Duodenal mucosa (tissue), 2 donors: Measurements from ENCODE around the gene ZBTB7A.

Experiments
- H3K27ac ChIP-seq: one replicate; pipeline ENCODE4 v1.7.0; 2013; ENCODE audit warnings: low read depth, low read length
- H3K27me3 ChIP-seq, 2 donors: one replicate each; pipeline ENCODE4 v1.7.0; 2013; ENCODE audit warnings: low read length in 2 of 2, control low read depth in 1 of 2; ENCODE audit not compliant: insufficient read depth in 2 of 2, control insufficient read depth in 1 of 2
- H3K36me3 ChIP-seq, 2 donors: one replicate each; pipeline ENCODE4 v1.7.0; 2013; ENCODE audit warnings: low read length in 2 of 2, control low read depth in 1 of 2; ENCODE audit not compliant: insufficient read depth in 2 of 2, control insufficient read depth in 1 of 2
- H3K4me1 ChIP-seq, 2 donors: one replicate each; pipeline ENCODE4 v1.7.0; 2013; ENCODE audit warnings: low read length in 2 of 2, control low read depth in 1 of 2; ENCODE audit not compliant: insufficient read depth in 2 of 2, control insufficient read depth in 1 of 2
- H3K4me3 ChIP-seq, 2 donors: one replicate each; pipeline ENCODE4 v1.7.0; 2013; ENCODE audit warnings: low read length in 2 of 2, low read depth in 1 of 2
- H3K9ac ChIP-seq, 2 donors: one replicate each; pipeline ENCODE4 v1.7.0; 2013; ENCODE audit warnings: low read length in 2 of 2, low read depth in 1 of 2
- H3K9me3 ChIP-seq, 2 donors: one replicate each; pipeline ENCODE4 v1.7.0; 2013; ENCODE audit warnings: low read length in 2 of 2, control low read depth in 1 of 2; ENCODE audit not compliant: control insufficient read depth in 1 of 2

Gene ZBTB7A

GRCh38 chr19:4045597-4046361 is 20.9 kb downstream of the ZBTB7A start:
- Histone ChIP-seq H3K27me3 (no peaks in the 10 kb centered on the region), H3K9ac (no peak overlapping the region), H3K4me3 (no peak overlapping the region), H3K27ac (no peak overlapping the region), H3K9me3 (no peaks in the 10 kb centered on the region), H3K4me1 (peaks cover 11 to 13% of the 10 kb centered on the region in 2 donors), H3K36me3 (peaks cover 4 to 35% of the 10 kb centered on the region in 2 donors)

GRCh38 chr19:4044990-4045465 is 21.7 kb downstream of the ZBTB7A start:
- peaks cover 10 to 11% of the 10 kb centered on the region in 2 donors for H3K4me1 ChIP-seq
- no peak overlapping the region for H3K9ac ChIP-seq
- no peak overlapping the region for H3K27ac ChIP-seq
- H3K27me3 ChIP-seq, result no peaks in the 10 kb centered on the region
- no peak overlapping the region for H3K4me3 ChIP-seq
- no peaks in the 10 kb centered on the region for H3K9me3 ChIP-seq
- peaks cover 4 to 40% of the 10 kb centered on the region in 2 donors for H3K36me3 ChIP-seq

- H3K9ac ChIP-seq, result no peak overlapping the region
- H3K4me3 ChIP-seq, result no peak overlapping the region
- H3K4me1 ChIP-seq, result peaks cover 3 to 4% of the 10 kb centered on the region in 2 donors
- H3K27me3 ChIP-seq, result no peaks in the 10 kb centered on the region
- no peak overlapping the region for H3K27ac ChIP-seq
- no peaks in the 10 kb centered on the region for H3K9me3 ChIP-seq
- H3K36me3 ChIP-seq, result peaks cover 4 to 38% of the 10 kb centered on the region in 2 donors
These were observed 22.6 kb downstream of the ZBTB7A start for GRCh38 chr19:4043966-4044715.

GRCh38 chr19:4043401-4043800 is 23.3 kb downstream of the ZBTB7A start:
- Histone ChIP-seq H3K9me3 (no peaks in the 10 kb centered on the region), H3K27me3 (no peaks in the 10 kb centered on the region), H3K36me3 (peaks cover 4 to 35% of the 10 kb centered on the region in 2 donors), H3K9ac (no peak overlapping the region), H3K27ac (no peak overlapping the region), H3K4me3 (no peak overlapping the region), H3K4me1 (peaks cover 3% of the 10 kb centered on the region in 2 donors)

GRCh38 chr19:4042731-4043082 is 24.0 kb downstream of the ZBTB7A start:
- H3K4me1 ChIP-seq, result peaks cover 3% of the 10 kb centered on the region in 2 donors
- H3K27ac ChIP-seq, result no peak overlapping the region
- no peaks in the 10 kb centered on the region for H3K9me3 ChIP-seq
- peaks cover 4 to 29% of the 10 kb centered on the region in 2 donors for H3K36me3 ChIP-seq
- H3K9ac ChIP-seq, result peak overlapping the region in 1 of 2 donors; percentile 38
- no peaks in the 10 kb centered on the region for H3K27me3 ChIP-seq
- no peak overlapping the region for H3K4me3 ChIP-seq

- Histone ChIP-seq H3K27ac (no peak overlapping the region), H3K4me3 (no peak overlapping the region), H3K27me3 (no peaks in the 10 kb centered on the region), H3K4me1 (peaks cover 3% of the 10 kb centered on the region in 2 donors), H3K36me3 (peaks cover 4 to 34% of the 10 kb centered on the region in 2 donors), H3K9ac (peak overlapping the region in 1 of 2 donors; percentile 38), H3K9me3 (no peaks in the 10 kb centered on the region)
These were observed 24.5 kb downstream of the ZBTB7A start for GRCh38 chr19:4042064-4042730.

GRCh38 chr19:4038661-4039423 is 27.9 kb downstream of the ZBTB7A start:
- Histone ChIP-seq H3K4me1 (peaks cover 0 to under 1% of the 10 kb centered on the region in 2 donors), H3K9me3 (no peaks in the 10 kb centered on the region), H3K27ac (no peak overlapping the region), H3K4me3 (no peak overlapping the region), H3K27me3 (no peaks in the 10 kb centered on the region), H3K36me3 (peaks cover 0 to 46% of the 10 kb centered on the region in 2 donors), H3K9ac (no peak overlapping the region)

- Histone ChIP-seq H3K4me1 (no peaks in the 10 kb centered on the region), H3K36me3 (peaks cover 0 to 54% of the 10 kb centered on the region in 2 donors), H3K9me3 (no peaks in the 10 kb centered on the region), H3K4me3 (no peak overlapping the region), H3K27ac (no peak overlapping the region), H3K9ac (no peak overlapping the region), H3K27me3 (no peaks in the 10 kb centered on the region)
These were observed 28.6 kb downstream of the ZBTB7A start for GRCh38 chr19:4038057-4038456.

GRCh38 chr19:4037301-4037949 is 29.3 kb downstream of the ZBTB7A start:
- no peaks in the 10 kb centered on the region for H3K27me3 ChIP-seq
- no peak overlapping the region for H3K9ac ChIP-seq
- no peaks in the 10 kb centered on the region for H3K4me1 ChIP-seq
- H3K36me3 ChIP-seq, result peaks cover 0 to 60% of the 10 kb centered on the region in 2 donors
- no peak overlapping the region for H3K27ac ChIP-seq
- H3K4me3 ChIP-seq, result no peak overlapping the region
- no peaks in the 10 kb centered on the region for H3K9me3 ChIP-seq
